ENCODE results near the gene HS3ST2.

HS3ST2 gene

DNA sequence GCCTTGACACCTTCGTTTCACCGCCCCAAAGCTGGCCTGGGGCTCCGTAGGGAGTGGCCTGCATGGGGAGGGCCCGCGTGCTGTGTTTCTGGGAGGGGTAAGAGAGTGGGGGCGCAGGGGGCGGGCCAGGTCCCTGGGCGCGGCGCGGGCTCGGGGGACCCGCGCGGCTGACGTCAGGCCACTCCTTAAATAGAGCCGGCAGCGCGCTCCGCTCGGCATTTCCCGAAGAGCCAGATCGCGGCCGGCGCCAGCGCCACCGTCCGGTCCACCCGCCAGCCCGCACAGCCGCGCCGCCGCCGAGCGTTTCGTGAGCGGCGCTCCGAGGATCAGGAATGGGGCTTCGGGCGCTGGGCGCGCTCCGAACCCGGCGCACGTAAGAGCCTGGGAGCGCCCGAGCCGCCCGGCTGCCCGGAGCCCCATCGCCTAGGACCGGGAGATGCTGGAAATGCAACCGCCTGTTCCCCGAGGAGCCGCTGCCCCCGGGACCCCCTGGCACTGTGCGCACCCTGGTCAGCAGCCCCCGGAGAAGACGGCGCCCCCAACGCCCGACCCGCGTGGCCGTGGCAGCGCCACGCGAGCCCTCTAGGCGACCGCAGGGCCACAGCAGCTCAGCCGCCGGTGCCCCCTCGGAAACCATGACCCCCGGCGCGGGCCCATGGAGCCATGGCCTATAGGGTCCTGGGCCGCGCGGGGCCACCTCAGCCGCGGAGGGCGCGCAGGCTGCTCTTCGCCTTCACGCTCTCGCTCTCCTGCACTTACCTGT lies at the start of gene HS3ST2:
Gene HS3ST2, plus strand, starts transcription at position 215 of the 763 bp plus-strand sequence. Its CDS starts 449 bp downstream, at position 664.
- DNase-seq (ENCODE audit: low spot score): peak; percentile 53

DNA sequence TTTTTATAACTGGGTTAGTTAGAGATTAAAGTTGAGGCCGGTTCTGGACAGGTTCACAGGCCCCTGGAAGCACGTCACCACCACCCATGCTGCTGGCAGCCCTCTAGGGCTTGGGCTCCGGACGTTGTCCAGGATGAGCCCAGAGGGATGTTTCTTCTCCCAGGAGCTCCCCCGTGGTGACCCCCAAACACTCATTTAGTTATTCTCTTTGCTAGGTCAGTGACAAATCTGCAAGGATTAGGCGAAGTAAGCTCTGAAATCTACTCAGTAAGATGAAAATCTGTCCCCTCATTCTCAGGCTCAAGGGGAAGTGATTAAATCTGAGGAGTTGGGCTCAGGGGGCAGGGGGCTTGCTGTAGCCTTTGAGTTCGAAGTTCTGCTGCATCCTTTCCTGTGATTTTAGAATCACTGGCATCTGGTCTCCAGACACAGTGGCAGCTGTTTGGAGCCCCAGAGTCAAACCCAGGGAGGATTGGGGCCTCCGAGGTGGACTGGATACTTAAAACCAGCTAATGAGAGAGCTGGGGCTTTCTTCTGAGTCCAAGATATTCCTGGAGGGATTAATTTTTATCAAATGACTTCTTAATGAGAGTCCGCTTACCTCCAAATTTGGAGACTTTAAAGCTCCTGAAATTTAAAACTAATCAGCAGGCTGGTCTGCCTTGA lies 49.2 kb upstream of the HS3ST2 start:
- no peak for DNase-seq (ENCODE audit: low spot score)

DNA sequence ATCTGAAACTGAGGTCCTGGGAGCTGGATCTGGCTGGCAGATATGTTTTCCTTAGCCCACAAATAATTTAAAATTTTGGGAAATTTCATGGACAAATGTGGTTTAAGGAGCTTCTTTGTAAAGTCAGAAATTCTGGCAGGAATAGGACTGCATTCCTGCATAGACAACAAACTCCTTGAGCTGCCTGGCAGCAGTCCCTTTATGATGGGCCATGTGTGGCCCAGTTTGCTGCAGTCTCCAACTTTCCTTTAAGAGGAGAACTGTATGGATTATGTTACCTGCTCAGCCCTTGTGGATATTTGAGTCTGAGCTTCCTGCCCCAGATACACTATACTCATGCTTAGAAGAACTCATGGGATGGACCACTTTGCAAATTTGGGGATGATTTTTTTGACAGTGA lies 48.5 kb upstream of the HS3ST2 start:
- no peak for DNase-seq (ENCODE audit: low spot score)

DNA sequence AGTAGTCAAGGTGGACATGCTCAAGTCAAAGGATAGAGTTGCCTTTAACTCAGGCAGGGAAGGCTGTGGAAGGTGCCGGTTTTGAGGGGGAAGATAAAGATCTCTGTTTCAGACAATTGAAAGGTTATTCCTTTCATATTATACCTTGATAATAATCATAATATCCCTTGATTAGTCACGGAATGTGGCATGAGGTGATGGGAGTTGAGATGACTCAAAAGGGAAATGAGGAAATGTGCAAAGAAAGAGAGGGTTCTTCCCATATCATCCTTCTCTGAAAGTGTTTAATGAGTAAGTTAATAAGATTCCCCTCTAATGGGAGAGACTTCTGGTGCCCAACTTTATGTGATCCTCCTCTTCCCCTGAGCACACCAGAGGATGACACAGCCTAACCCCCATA lies 43.1 kb upstream of the HS3ST2 start:
- DNase-seq (ENCODE audit: low spot score): no peak

DNA sequence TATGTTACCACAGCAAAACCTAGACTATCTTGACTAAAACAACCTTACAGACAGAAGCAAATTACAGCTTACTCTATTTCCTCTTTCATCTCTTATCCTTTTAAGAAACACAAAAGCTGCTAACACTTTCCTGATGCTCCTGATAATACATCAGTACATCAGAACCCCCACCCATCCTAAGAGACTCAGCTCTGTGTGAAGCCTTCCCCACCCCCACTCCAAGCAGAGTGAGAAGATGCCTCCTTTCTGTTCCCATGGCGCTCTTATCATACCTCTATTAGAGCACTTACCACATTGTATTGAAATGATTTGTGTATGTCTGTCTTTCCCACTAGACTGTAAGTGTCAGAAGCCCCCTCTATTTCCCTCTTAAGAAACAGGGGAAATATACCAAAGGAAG lies 42.4 kb upstream of the HS3ST2 start:
- no peak for DNase-seq (ENCODE audit: low spot score)

DNA sequence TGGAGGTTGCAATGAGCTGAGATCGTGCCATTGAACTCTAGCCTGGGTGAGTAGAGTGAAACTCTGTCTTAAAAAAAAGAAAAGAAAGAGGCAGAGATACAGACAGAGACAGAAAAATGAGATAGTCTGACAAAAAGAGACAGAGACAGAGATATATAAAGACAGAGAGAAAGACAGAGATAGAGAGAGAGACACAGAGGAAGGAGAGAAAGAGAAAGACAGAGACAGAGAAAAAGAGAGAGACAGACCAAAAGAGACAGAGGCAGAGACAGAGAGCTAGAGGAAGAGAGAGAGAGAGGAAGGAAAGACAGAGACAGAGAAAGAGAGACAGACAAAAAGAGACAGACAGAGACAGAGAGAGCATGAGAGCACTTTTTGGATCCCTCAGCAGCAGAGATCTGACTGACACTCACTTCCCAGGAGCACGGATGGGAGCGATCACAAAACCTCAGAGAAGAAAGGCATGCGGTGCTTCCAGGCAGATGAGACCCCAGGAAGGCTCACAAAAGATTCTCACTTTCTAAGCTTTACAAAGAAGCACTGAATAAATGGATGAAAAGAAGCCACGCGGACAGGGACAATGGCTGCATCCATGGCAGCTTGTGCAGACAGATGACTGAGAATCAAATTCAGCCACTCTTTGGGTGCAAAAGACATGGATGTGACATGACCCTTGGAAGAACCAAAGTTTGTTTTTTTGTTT lies 38.6 kb upstream of the HS3ST2 start:
- DNase-seq (ENCODE audit: low spot score): no peak

DNA sequence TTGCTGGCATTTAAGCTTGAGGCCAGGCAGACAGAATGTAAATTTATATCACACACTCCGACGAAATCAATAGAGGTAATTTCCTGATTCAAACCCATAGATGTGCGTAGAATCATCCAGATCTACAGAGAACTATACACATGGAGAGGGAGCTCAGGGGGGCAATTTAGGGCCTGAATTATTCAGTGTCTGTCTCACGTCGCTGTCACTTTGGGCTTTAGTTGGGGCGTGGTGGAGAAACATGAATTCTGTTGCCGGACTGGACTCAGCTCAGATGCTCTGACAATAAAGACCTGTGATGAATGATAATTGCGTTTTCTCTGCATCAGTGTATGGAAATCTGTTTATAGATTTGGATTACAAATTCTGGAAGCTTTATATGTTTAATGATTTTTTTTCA lies 32.5 kb upstream of the HS3ST2 start:
- no peak for DNase-seq (ENCODE audit: low spot score)

DNA sequence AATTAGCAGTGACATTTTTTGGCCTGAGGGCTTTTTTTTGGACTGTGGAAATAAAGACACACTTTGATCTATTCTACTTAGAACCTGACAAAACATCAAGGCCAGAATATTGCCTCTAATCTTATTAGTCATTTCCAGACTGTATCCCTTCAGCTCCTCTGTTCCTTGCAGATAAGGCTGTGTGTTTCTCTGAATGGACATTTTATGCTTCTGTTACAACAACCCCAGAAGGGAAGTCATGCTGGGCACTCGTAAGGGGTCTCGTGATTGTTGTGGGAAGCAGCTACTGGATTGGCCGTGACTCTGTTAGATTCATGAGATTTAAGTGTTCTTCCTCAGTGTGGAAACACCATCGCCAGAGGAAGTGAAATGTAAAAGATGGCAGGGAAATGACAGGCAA lies 31.6 kb upstream of the HS3ST2 start:
- DNase-seq (ENCODE audit: low spot score): no peak

DNA sequence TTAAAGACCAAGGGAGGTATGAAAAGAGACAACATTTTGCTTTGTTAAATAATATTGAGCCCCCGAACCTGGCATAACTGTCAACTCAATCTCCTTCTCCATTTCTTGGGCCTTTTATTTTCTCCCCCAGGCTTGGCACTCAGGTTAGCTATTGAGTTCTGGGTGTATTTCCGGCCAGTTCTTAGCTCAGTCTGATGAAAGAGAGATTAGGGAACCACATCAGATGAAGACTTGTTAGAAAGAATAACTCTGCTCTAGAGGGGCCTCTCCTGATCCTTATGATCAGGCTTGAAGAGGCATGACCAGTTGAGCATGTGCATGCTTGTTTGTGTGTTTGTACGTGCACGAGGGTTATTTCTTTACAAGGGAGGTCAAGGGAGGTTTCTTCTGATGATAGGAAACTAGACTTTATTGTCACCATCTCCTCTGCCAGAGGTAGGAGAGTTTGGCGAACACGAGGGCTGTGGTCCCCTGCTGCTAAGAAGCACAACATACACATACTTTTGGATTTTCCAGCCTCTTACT lies 29.2 kb upstream of the HS3ST2 start:
- no peak for DNase-seq (ENCODE audit: low spot score)

DNA sequence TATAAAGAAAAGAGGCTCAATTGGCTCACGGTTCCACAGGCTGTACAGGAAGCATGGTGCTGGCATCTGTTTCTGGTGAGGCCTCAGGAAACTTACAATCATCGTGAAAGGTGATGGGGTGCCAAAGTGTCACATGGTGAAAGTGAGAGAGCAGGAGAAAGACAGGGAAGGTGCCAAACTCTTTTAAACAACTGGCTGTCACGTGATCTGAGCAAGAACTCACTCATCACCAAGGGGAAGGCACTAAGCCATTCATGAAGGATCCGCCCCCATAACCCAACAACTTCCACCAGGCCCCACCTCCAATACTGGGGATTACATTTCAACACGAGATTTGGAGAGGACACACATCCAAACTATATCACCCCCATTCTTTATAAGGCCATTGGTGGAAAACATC lies 28.4 kb upstream of the HS3ST2 start:
- no peak for DNase-seq (ENCODE audit: low spot score)

DNA sequence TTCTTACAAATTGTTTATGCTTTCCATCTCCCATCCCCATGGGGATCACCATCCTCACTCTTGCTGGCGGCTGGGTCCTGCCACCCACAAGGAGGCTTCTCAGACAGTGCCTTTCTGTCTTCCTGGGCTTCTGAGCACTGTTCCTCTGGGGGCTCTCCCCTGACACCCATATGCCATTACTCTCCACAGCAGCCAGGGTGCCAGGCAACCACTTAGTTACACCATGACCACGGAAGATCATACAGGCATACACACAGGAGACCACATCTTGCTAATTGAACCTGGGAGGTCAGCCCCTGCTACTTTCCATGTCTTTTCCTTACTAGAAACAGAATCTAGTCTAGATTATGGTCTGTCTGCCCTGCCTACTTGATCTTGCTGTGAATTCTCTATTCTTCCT lies 27.7 kb upstream of the HS3ST2 start:
- no peak for DNase-seq (ENCODE audit: low spot score)

DNA sequence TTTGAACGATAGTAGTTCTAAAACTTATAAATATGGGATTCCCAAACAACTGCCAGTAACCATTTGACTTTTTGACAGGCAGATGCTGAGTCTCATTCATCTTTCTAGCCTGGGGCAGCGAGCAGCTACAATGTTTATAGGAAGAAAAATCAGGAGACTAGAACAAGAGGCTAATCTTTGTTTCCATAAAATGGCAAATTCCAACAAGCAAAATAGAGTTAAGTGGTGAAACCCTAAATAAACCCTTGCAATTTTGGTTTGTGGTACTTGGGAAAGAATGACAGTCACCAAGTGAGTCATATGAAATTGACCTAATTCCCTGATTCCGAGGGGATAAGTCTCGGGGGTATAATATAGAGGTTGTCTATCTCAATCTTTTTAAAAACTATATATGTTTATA lies 27.3 kb upstream of the HS3ST2 start:
- DNase-seq (ENCODE audit: low spot score): peak; percentile 5

DNA sequence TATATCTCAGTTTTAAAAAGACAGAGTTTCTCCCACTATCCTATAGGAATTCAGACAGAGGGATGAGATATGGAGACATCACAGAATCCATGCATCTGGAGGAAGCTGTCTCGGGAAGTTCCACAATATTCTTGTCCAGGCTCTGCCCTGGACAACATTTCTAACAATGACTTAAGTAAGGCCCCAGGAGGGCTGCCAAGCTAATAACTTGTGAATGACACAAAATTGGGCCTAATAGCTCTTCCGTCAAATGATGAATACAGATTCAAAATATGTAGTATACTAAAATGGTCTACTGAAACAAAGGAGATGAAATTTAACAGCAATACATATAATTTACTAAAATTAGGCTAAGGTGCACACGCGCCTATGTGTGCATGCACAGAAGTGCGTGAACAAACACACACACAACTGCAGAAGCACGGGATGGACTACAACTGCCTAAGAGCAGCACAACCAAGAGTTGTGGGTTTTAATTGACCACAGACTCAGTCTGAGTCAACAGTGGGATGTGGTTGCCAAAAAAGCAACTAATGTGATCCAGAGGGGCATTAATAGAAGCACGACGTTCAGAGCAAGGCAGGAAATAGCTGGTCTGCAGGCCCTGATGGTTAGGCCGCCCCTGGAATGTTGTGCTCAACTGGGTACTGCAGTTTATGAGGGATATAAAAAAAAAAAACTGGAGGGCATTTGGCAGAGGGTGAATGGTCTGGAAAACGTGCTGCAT lies 26.3 kb upstream of the HS3ST2 start:
- peak; percentile 90 for DNase-seq (ENCODE audit: low spot score)

DNA sequence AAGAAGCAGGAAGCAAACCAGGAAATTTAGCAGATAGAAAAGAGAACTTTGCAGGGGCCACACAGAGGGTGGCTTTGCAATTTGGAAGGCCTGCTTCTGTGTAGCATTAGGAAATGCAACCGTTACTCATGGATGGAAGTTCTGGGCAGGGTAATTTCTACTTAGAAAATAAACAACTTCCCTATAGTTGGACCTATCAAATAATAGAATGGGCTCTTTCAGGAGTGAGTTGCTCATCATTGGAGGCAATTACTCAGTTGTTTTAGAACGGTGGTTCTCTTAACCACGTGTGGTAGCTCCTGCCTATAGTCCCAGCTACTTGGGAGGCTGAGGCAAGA lies 25.8 kb upstream of the HS3ST2 start:
- DNase-seq (ENCODE audit: low spot score): no peak

DNA sequence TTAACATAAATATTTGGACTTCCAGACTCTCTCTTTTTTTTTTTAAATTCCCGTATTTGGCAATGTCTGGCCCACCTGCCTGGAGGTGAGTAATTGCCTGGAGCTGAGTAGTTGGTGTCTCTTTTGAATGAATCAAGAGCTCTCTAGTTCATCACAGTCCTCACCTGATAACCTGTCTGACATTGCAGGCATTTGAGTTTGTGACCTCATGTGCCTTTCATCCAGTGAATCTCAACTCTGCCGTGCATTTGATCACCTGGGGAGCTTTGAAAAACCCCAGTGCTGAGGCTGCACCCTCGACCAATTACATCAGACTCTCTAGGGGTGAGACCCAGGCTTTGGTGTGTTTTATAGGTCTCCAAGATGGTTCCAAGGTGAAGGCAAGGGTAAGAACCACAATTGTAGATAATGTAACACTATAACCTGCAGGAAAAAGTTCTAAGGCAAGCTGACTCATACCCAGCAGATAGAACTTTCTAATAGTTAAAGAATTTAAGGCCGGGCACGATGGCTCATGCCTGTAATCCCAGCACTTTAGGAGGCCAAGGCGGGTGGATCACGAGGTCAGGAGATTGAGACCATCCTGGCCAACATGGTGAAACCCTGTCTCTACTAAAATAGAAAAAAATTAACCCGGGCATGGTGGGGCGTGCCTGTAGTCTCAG lies 24.5 kb upstream of the HS3ST2 start:
- no peak for DNase-seq (ENCODE audit: low spot score)

DNA sequence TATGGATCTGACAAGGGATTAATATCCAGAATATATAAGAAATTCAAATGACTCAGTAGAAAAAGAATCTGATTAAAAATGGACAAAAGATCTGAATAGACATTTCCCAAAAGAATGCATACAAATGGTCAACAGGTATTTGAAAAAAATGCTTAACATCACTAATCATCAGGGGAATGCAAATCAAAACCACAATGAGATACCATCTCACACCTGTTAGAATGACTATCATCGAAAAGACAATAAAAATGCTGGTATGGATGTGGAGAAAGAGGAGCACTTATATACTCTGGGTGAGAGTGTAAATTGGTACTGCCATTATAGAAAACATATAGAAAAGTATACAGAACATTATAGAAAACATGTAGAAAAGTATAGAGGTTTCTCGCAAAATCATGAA lies 16.4 kb upstream of the HS3ST2 start:
- DNase-seq (ENCODE audit: low spot score): no peak

DNA sequence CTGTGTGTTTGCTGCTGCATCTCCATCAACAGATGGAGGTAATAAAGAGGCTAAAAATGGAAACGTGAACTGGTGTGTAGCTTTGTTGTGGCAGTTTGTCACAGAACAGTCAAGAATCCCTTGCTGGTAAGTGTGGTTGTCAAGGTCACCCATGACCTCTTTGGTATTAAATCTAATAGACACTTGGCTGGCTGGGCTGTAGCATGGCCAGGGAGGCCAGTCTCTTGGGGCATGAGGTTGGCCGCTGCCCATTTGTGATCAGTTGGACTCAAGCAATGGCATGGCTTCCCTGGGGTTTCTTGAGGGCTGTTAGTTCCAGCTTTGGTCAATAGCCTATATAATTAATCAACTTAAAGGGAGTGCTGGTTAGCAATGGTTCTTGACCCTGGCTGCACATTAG lies 14.8 kb upstream of the HS3ST2 start:
- DNase-seq (ENCODE audit: low spot score): no peak

DNA sequence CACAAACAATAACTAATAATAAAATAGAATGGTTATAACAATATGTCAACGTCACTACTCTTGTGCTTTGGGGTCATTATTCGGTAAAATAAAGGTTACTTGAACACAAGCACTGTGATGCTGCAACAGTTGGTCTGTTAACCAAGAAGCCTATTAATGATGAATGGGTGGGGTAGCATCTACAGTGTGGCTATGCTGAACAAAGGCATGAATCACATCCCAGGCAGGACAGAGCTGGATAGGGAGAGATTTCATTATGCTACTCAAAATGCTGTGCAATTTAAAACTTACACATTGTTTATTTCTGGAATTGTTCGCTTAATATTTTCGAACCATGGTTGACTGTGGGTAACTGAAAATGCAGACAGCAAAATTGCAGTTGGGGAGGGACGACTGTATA lies 9.1 kb upstream of the HS3ST2 start:
- no peak for DNase-seq (ENCODE audit: low spot score)

DNA sequence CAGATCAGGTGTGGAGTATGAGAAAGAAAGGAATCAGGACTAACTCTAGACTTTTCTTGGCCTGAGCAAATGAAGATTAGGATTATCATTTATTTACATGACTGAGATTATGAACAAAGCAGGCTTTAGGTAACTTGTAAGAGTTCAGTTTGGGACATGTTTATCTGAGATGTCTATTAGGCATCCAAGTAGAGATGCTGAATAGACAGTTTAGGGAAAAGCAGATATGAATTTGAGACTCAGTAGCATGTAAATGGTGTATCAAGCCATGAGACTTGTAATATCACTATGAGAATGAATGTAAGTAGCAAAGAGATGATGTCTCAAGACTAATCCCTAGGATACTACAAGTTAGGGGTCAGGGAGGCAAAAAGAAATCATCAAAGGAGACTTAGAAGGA lies 8.6 kb upstream of the HS3ST2 start:
- DNase-seq (ENCODE audit: low spot score): no peak

DNA sequence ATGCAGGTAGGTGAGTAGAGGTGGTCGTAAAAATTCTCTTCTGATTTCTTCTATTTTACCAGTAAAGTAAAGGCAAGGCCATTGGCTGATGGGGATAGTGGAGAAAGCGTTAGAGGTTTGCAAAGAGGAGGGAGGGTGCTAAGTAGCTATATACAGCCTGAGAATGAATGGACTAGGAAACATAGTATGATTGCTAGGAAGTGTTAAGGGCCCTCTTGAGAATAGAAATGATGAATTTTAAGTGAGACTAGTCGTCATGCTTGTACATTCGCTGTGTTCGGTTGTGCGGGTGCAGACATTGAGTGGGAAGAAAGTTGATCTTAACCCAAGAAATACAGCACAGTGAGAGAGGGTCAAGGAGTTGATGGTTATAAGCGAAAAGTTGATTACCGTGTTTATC lies 7.2 kb upstream of the HS3ST2 start:
- DNase-seq (ENCODE audit: low spot score): no peak

DNA sequence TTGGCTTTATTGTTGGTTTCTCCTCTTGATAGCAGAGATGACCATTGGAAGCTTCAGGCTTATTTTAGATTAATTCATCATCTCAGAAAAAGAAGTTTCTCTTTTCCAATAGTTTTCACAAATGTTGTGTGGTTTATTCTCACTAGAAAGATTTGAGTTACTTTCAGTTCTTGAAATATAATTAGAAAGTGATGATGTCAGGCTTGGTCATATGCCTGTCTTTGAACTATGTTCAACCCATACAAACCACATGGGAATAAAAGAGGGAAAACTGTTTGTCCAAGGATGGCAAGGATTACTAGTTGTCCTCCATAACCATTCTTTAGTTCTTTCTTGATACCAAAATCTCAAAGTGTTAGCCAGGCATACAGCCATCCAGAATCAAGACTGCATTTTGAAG lies 3.7 kb upstream of the HS3ST2 start:
- DNase-seq (ENCODE audit: low spot score): no peak

All from AG08395 (cell line).